Activated gamma-delta T cell (primary cell): ENCODE results near the gene SERPINB11.
"Not testable (repeated sequence)": the region's sequence is repeated elsewhere in the genome, so short reads cannot be mapped to it uniquely, and the experiment has no call there.

Experiments used
- DNase-seq: peaks from one replicate; lab custom pipeline; 2025; lab: John Stamatoyannopoulos, UW

The SERPINB11 gene

DNA sequence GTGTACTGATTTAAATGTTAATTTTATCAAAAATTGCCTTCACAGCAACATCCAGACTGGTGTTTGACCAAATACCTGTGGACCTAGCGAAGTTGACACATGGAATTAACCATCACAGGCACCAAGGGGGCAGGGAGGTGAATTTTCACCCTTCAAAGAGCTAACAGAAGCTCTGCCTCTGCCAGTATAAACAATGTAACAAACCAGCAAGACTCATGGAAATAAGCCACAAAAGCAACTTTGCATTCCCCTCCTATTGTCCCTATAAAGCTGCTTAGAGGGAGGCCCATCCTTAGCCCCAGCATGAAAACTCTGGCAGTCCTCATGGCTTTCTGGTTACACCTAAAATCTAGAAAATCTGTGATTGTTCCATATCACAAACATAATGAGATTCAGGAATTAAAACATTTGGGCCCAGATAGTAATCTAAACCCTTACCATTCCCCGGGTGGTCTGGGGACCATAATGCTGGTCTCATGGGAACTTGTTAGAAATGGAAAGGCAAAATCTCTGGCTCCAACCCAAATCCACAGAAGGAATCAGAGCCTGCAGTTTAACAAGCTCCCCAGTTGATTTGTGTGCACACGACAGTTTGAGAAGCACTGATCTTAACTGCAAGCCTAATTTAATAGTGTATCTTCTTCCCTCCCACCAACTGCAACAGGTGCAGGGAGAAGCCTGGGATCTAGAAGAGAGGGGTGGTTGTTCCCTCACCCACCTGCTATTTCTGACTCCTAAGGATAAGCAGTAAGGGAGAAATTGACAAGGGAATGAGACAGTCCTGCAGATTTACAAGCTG is 23.1 kb downstream of the SERPINB11 start:
- DNase-seq, result no peak

DNA sequence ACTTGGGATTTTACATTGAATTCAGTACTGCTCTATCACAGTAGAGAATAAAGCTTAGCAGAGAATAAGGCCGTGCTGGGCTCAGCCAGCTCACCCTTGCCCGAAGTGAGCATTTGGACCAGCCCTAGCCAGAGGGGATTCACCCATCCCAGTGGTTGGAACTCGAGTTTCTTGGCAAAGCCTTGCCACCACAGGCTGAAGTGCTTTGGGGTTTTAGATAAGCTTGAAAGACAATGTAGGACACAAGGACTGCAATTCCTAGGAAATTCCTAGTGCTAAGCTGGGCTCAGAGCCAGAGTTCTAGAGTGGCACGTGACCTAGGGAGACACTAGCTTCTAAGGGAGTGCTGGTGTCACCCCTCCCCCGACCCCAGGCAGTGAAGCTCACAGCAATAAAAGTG is 28.0 kb downstream of the SERPINB11 start:
- DNase-seq, result no peak

GRCh38 chr18:63731215-63731614 is 28.5 kb downstream of the SERPINB11 start:
- no peak for DNase-seq

GRCh38 chr18:63736876-63737275 is 34.1 kb downstream of the SERPINB11 start:
- no peak for DNase-seq

DNA sequence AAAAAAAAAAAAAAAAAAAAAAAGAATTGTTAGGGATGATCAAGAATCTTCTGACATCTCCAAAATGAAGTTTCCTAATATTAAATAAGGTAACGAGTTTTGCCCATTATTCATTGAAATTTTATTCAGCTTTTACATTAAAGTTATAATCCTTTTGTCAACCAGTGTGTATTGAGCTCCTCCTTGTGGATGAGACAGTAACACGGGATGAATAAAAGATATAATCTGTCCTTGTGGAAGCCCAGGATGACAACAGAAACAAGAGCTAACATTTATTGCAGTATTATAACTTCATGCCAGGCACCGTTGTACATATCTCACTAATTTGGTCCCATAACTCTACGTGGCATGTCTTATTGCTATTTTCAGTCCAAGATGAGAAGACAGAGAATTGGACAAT is 39.0 kb downstream of the SERPINB11 start:
- no peak for DNase-seq

- no peak for DNase-seq
Measured at GRCh38 chr18:63747006-63747405, 44.2 kb downstream of the SERPINB11 start.

DNA sequence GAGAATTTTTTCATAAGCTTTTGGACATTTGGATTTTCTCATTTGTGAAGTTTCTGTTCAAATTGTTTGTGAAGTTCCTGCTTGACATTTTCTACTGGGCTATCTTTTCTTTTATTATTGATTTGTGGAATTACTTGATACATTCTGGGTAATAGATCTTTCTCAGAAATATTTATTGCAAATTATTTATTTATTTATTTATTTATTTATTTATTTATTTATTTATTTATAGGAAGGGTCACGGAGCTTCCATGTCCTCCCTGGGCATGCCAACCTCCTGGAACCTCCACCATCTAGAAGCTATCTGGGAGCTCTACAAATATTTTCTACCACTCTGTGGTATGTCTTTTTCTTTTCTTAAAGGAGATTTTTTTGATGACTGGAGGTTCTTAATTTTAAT is 46.7 kb downstream of the SERPINB11 start:
- no peak for DNase-seq

DNA sequence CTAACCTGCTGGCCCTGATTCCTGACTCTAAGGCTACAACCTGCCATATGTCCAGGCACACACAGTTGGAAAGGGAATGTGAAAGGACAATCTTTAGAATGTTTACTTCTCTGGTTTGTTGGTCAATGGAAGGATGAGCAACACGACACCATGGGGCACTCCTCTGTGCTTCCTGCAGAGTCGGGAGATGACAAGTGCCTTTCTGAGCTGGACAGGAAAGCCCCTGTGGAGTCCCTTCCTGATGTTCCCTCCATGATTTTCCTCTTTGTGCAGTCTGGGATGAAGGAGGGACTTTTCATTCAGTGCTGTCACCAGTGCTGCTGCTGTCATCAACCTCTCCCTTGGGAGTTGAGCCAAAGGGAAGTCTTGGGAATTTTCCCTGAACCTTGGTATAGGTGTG is 49.9 kb downstream of the SERPINB11 start:
- no peak for DNase-seq

DNA sequence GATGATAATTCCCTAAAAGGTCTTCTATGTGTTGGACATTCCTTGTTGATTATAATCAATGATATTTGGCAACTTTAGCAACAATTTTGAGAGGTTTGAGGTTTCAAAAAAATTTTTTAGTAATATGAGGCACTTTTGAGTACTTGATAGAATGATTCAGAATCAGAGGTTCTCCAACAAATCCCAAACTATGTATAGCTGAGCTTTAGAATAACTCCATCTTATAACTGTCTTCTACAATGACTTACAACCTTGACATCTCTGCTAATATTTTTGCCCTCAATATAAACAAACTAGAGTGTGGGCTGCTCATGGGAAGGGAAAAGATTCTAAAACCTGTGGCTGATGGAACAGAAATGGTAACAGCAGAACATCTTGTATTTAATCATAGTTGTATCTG is 50.9 kb downstream of the SERPINB11 start:
- no peak for DNase-seq

- DNase-seq, result no peak
Measured at GRCh38 chr18:63757541-63757940, 54.8 kb downstream of the SERPINB11 start.

DNA sequence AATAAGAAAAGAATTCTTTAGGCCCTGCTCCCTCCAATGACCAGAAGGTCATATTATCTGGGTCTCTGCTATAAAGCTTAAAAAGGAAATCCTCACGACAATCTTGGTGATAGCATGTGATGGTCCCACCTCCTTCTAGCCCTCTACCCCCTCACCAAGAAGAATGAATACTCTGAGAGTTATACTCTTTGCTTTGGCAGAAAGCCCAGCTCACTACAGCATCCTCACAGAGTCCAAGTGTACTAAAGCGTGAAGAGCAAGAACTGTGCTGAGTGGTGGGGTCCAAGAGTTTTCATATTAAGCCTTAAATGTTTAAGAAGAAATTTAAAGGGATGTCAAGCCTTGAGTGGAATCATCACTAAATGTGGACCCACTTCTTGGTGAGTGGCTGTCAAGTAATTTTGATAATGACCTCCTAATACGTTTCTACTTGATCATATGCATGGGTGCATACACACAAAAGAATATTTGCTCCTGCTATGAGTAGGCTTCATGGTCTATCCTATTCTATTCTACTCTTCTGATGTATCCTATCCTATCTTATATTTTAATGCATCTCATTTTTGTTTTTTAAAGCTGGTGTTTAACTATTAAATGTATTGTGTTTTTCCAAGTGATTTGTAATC is 56.0 kb downstream of the SERPINB11 start:
- no peak for DNase-seq

DNA sequence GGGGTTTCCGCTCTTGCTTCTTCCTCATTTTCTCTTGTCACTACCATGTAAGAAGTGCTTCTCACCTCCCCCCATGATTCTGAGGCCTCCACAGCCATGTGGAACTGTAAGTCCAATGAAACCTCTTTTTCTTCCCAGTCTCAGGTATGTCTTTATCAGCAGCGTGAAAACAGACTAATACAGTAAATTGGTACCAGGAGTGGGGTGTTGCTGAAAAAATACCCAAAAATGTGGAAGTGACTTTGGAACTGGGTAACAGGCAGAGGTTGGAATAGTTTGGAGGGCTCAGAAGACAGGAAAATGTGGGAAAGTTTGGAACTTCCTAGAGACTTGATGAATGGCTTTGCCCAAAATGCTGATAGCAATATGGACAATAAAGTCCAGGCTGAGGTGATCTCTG is 57.0 kb downstream of the SERPINB11 start:
- DNase-seq, result not testable (repeated sequence)

GRCh38 chr18:63762518-63762917 is 59.8 kb downstream of the SERPINB11 start:
- no peak for DNase-seq

DNA sequence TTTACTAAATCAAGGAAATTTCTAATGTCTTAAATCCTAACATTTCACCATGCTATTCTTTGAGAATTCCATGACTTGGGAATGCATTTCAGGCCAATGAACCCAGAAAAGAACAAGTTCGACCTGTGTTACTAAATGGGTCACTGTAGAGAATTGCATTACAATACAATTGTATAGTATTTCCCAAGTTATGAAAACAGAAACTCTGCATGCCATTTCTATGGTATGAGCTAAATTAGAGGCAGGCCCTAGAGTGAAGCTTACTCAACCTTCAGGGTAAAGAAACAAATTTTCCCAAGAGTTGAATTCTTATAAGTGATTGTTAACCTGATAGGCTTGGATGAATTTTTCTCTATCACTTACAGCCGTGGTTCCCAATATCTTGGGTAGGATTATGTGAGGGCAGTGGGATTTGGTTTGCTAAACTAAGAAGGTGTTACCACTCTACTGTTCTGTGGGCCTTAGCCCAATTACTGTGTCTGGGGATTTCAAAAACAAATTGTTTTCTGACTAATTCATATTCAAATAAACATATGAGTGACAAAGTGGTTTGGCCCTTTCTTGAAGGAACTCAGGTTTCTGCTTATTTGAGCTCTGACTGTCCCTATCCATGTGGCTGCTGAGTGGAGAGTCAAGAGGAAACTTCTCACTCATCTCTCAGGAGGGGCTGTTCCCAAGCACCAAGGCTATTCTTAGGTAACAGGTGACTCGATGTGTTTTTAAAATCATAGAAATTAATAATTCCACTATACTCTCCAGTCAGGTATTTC is 61.3 kb downstream of the SERPINB11 start:
- DNase-seq, result no peak

GRCh38 chr18:63765837-63766236 is 63.1 kb downstream of the SERPINB11 start:
- DNase-seq, result no peak
